GM12874 (cell line): Measurements from ENCODE around the gene GIGYF2.

Source experiments
- TF ChIP-seq, protein P1 (sequence below): IDR thresholded peaks from 2 replicates; pipeline ENCODE4 v1.5.1; 2011; ENCODE audit warnings: low read depth, mild to moderate bottlenecking, control low read depth, low read length, moderate library complexity; ENCODE audit not compliant: insufficient read depth

GIGYF2 gene

DNA sequence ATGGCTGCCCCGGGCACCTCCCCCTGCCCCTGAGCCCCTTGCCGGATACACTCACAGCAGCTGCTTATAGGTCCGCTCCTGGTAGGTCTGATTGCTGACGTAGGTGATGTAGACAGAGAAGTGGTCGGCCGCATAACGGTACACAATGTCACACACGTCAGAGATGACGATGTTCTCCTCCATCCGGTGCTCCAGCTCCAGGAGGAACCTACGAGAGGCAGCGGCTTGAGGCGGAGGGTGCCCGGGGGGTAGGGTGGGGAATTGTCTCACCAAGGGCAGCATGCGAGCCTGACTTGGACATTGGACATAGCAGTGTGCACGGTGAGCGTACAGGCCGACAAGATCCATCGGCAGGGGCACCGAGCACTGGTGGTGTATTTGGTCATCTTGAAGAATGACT, 195.7 kb downstream of the GIGYF2 start:
- TF ChIP-seq, protein P1, sequence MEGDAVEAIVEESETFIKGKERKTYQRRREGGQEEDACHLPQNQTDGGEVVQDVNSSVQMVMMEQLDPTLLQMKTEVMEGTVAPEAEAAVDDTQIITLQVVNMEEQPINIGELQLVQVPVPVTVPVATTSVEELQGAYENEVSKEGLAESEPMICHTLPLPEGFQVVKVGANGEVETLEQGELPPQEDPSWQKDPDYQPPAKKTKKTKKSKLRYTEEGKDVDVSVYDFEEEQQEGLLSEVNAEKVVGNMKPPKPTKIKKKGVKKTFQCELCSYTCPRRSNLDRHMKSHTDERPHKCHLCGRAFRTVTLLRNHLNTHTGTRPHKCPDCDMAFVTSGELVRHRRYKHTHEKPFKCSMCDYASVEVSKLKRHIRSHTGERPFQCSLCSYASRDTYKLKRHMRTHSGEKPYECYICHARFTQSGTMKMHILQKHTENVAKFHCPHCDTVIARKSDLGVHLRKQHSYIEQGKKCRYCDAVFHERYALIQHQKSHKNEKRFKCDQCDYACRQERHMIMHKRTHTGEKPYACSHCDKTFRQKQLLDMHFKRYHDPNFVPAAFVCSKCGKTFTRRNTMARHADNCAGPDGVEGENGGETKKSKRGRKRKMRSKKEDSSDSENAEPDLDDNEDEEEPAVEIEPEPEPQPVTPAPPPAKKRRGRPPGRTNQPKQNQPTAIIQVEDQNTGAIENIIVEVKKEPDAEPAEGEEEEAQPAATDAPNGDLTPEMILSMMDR, result no peak

DNA sequence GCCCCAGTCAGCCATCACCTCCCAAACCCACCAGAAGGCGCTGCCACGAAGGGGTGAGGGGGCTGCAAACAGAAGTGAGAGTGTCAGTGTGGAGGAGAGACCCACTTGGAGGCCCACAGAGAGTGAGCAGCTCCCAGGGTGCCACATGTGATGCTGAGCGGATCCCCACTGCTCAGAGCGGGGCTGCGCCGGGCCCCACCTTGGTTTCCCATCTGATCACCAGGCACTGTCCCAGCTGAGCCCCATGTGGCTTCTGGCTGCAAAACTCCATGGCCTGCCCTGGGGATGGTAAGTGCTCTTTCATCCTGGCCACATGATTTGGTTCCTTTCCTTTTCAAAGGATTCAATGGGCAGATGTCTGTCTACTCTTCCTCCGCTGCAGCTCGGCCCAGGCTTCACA, 196.7 kb downstream of the GIGYF2 start:
- TF ChIP-seq, protein P1, result no peak

DNA sequence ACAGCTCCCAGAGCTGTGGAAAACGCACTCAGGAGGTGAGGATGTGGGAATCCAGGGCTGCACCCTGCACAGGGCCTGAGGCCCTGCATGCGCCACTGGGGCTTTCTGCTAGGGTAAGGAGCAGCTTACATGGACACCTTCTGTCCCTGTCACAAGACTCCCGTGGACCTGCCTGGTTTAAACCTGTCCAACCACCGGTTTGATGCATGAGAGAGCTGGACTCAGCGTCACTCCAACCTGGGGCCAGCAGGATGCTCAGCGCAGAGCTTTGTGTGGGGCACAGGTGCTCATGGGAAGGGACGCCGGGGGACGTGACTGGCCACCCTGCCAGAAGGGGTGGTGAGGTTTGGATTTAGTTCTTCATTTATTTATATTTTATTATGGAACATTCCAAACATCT, 197.1 kb downstream of the GIGYF2 start:
- TF ChIP-seq, protein P1, result no peak

- TF ChIP-seq, protein P1, result no peak
These were observed 197.6 kb downstream of the GIGYF2 start for GRCh38 chr2:232894746-232895145.

GRCh38 chr2:232896111-232896510, 199.0 kb downstream of the GIGYF2 start:
- TF ChIP-seq, protein P1, result no peak

- TF ChIP-seq, protein P1, result no peak
These were observed 199.8 kb downstream of the GIGYF2 start for GRCh38 chr2:232896720-232897597.

DNA sequence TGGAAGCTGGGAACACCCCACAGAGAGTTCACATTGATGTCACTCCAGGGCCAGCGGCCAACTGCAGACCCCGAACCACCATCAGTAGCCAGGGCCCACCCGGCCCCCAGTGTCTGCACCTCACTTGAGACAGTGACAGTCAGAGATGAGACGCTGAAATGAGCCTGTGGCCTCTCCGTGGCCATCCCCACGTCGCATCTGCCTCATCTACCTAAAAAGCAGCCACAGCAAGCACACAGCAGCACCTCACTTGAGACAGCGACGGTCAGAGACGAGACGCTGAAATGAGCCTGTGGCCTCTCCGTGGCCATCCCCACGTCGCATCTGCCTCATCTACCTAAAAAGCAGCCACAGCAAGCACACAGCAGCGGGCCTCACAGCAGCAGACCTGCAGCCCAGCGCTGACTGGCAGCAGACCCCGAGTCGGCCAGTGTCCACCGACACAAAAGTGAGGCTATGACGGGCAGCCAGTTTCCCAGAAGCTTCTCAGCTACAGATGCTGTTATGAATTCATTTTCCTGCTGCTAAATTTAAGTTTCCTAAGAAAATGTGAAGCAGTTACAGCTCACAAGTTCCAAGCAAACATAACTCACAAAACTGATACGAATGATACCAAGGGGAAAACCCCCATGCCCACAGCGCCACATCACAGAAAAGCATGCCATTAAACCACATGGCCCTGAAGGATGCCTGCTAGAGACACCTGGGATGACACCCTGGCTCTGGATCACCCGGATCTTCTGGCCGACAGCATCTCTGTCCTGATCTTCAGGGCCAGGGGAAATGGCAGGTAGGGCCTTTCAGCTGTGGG, 200.7 kb downstream of the GIGYF2 start:
- TF ChIP-seq, protein P1, result no peak
